Stimulated activated effector memory CD8-positive, alpha-beta T cell treated with anti-CD3 and anti-CD28 coated beads, Interleukin-12 subunit alpha, Interleukin-12 subunit beta, amount 100 ng/mL, for 72 hours (primary cell): Measurements from ENCODE around the gene SLC39A5.
"Not testable (repeated sequence)": the region's sequence is repeated elsewhere in the genome, so short reads cannot be mapped to it uniquely, and the experiment has no call there.

ENCODE experiments used
- ATAC-seq: fragments of 150-1000 bp; cut with Tn5 transposase; 2 replicates; pipeline ENCODE4 v1.10.0; 2021
- DNase-seq, 2 donors: peaks; one replicate each; pipeline ENCODE4 v3.0.0; 2021 to 2022; ENCODE audit warnings: low spot score in 2 of 2
- H3K27ac Mint-ChIP-seq: one replicate; pipeline ENCODE4 v1.8.0; 2022; ENCODE audit warnings: mild to moderate bottlenecking, mixed read lengths
- H3K36me3 Mint-ChIP-seq: one replicate; pipeline ENCODE4 v1.8.0; 2022; ENCODE audit warnings: mild to moderate bottlenecking, mixed read lengths
- H3K4me1 Mint-ChIP-seq: one replicate; pipeline ENCODE4 v1.8.0; 2022; ENCODE audit warnings: mixed read lengths
- H3K4me3 Mint-ChIP-seq: one replicate; pipeline ENCODE4 v1.8.0; 2022; ENCODE audit warnings: mild to moderate bottlenecking, mixed read lengths
- H3K9me3 Mint-ChIP-seq: one replicate; pipeline ENCODE4 v1.8.0; 2022; ENCODE audit warnings: mixed read lengths

The SLC39A5 gene

DNA sequence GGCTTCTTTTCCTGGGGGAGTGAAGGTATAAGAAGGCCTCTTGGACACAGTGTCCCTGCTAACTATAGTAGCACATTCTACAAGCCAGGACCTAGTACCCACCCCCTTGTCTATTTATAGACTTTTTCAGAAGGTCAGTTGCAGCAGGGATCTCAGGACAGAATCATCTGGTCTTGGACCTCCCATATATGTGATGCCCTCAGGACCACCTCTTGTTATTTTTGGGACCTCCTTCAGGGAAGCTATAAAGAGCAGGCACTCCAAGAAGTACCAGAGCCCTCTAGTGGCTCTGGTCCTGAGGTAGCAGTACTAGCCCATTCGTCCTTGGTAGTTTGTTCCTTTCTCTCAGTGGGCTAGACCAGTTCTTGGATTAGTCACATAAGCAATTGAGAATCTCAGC, 41.2 kb downstream of the SLC39A5 start:
- Mint-ChIP-seq H3K4me1 (peaks cover 18% of the 10 kb centered on the region), H3K9me3 (no peaks in the 10 kb centered on the region), H3K4me3 (no peak overlapping the region), H3K36me3 (peaks cover 67% of the 10 kb centered on the region), H3K27ac (peak overlapping the region; percentile 63)
- ATAC-seq (no peak), DNase-seq (no peak)

DNA sequence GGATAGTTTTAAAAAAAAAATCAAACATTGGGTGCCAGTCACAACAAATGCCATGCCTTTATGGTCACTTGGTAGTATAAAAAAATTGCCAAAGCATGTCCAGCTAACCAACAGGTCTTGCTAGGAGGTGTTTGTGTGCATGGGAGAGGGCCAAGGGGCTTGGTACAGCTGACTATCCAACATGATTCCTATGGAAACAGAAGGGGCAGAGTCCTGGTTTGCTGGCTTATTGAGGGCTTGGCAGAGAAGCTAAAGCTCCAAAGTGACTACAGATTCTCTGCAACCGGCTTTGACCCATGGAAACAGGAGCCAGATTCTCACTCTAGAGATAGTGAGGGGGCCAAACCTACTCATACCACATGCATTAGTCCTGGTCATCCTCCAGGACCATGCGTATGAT, 42.6 kb downstream of the SLC39A5 start:
- not testable (repeated sequence) for H3K9me3 Mint-ChIP-seq, H3K4me3 Mint-ChIP-seq, ATAC-seq, H3K4me1 Mint-ChIP-seq, DNase-seq
- H3K27ac Mint-ChIP-seq = peak overlapping the region; percentile 63
- peaks cover 81% of the 10 kb centered on the region for H3K36me3 Mint-ChIP-seq

DNA sequence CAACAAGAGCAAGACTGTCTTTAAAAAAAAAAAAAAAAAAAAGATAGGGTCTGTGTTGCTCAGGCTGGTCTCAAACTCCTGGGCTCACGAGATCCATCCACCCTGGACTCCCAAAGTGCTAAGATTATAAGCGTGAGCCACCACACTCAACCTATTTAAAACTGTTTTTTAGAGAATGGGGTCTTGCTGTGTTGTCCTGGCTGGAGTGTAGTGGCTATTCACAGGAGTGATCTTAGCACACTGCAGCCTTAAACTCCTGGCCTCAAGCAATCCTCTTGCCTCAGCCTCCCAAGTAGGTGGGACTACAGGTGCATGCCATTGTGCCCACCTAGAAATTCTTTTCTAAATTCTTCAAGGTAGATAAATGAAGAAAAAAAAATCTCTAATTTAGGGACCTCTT, 44.4 kb downstream of the SLC39A5 start:
- peaks cover 96% of the 10 kb centered on the region for H3K36me3 Mint-ChIP-seq
- no peaks in the 10 kb centered on the region for H3K9me3 Mint-ChIP-seq
- no peak for ATAC-seq
- no peak for DNase-seq
- no peaks in the 10 kb centered on the region for H3K4me1 Mint-ChIP-seq
- H3K27ac Mint-ChIP-seq = no peak overlapping the region
- H3K4me3 Mint-ChIP-seq = no peak overlapping the region

DNA sequence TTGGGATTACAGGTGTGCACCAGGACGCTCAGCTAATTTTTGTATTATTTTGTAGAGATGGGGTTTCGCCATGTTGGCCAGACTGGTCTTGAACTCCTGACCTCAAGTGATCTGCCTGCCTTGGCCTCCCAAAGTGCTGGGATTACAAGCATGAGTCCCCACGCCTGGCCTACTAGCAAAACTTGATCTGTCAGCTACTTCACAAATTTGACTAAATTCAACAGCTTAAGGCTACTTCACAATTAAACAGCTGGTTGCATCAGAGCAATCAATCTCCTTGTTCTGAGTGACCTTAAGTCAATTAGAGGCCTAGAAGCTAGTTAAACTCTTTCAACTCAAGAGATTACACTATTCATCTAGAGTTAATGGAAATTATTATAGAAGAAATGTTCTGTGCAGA, 49.1 kb downstream of the SLC39A5 start:
- Mint-ChIP-seq H3K36me3 (peaks cover 100% of the 10 kb centered on the region), H3K4me3 (no peak overlapping the region)

DNA sequence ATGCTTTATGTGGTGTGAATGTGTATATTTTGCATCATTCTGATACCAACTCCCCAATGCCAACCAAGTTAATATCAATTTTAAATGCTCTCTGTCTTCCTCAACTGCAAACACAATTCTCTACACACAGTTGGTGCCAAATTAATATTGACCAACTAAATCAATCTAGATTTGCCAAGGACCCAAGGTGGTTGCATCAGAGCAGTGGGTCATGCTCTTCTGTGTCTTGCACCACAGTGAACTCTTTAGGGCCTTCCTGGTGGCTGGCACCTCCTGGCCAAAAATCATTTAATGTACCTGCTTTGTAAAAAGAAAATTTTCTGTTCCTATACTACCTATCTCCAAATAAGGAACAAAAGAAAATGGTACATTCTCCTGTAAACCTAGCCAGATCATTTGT, 51.0 kb downstream of the SLC39A5 start:
- H3K4me3 Mint-ChIP-seq = no peak overlapping the region
- ATAC-seq (no peak), DNase-seq (no peak)
- no peaks in the 10 kb centered on the region for H3K4me1 Mint-ChIP-seq
- H3K9me3 Mint-ChIP-seq = no peaks in the 10 kb centered on the region
- H3K36me3 Mint-ChIP-seq = peaks cover 100% of the 10 kb centered on the region
- no peak overlapping the region for H3K27ac Mint-ChIP-seq

More for the DNA sequence above, 49.1 kb downstream of the SLC39A5 start:
- ATAC-seq (no peak), DNase-seq (no peak)
- Mint-ChIP-seq H3K27ac (peak overlapping the region; percentile 29), H3K4me1 (no peaks in the 10 kb centered on the region), H3K9me3 (no peaks in the 10 kb centered on the region)

DNA sequence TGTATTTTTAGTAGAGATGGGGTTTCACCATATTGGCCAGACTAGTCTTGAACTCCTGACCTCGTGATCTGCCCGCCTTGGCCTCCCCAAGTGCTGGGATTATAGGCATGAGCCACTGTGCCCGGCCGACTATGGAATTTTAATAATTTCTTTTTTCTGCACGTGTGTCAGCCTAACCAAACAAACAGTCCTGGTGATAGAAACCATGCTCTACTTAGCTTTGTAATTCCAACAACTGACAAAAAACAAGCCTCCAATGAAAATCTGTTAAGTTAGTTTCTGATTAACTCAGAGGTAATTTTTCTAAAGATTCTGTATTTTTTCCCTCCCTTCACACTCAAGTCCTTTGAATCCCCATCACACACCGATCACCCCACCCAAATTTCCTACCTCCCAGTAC, 52.2 kb downstream of the SLC39A5 start:
- Mint-ChIP-seq H3K9me3 (no peaks in the 10 kb centered on the region), H3K4me1 (no peaks in the 10 kb centered on the region), H3K27ac (peak overlapping the region; percentile 79), H3K36me3 (peaks cover 100% of the 10 kb centered on the region), H3K4me3 (no peak overlapping the region)
- DNase-seq (no peak), ATAC-seq (no peak)

DNA sequence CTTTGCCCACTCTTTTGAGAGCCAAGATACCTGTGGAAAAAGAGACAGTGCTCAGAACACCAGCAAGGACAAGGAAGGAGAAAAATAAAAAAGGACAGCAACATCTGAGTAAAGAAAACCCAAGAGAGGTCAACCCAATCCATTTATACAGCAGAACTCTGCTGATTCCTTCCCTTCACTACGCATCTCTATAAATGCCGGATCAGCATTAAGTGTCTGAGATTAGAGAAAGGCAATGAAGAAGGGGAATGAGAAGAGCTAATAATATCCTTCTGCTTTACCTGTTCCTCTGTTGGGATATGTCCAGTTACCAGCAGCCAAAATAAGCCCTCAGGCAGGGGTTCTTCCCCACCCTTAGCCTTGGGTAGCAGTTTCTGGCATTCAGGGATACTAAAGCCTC, 52.7 kb downstream of the SLC39A5 start:
- peaks cover 100% of the 10 kb centered on the region for H3K36me3 Mint-ChIP-seq
- peak overlapping the region; percentile 79 for H3K27ac Mint-ChIP-seq
- H3K4me3 Mint-ChIP-seq = no peak overlapping the region
- no peak for ATAC-seq
- no peak for DNase-seq
- no peaks in the 10 kb centered on the region for H3K4me1 Mint-ChIP-seq
- H3K9me3 Mint-ChIP-seq = no peaks in the 10 kb centered on the region

DNA sequence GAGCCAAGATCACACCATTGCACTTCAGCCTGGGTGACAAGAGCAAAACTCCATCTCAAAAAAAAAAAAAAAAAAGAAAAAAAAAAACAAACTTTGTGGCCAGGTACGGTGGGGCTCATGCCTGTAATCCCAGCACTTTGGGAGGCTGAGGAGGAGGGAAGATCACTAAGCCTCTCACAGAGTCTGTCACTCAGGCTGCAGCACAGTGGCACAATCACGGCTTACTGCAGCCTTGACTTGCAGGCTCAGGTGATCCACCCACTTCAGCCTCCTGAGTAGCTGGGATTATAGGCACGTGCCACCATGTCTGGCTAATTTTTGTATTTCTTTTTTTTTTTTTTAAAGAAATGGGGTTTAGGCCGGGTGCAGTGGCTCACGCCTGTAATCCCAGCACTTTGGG, 54.4 kb downstream of the SLC39A5 start:
- not testable (repeated sequence) for ATAC-seq, H3K4me1 Mint-ChIP-seq, H3K9me3 Mint-ChIP-seq, H3K27ac Mint-ChIP-seq, DNase-seq, H3K4me3 Mint-ChIP-seq
- peaks cover 99% of the 10 kb centered on the region for H3K36me3 Mint-ChIP-seq

DNA sequence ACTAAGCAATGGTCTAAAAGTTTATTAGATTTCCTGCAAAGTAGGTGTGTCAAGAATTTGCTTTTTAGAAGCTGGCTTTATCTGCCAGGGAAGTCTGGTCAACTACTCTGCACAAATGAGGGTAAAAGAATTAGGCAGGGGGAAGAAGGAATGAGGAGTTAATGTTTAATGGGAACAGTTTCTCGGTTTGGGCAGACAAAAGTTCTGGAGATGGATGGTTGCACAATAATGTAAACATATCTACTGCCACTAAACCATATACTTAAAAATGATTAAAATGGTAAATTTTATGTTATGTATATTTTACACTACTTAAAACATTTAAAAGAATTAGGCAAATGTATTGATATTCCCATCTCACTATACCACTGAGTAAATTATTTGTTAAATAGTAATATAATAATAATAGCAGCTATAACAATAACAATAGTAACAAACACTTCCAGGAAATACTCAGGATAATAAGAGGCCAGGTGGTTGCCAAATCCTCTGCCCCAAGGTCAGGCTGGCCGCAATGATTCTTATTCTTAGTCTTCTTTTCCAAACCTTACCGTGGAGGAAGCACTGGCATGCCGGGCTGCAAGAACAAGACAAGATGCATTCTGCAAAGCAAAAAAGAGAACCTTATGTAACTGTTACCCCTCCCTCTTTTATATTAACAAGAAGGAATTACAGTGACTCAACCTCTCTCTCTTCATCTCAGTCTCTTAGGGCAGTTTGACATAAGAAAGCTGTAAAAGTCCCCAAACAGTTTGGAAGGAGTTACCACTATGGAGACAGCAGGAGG, 56.4 kb downstream of the SLC39A5 start:
- Mint-ChIP-seq H3K9me3 (no peaks in the 10 kb centered on the region), H3K36me3 (peaks cover 99% of the 10 kb centered on the region), H3K27ac (peak overlapping the region; percentile 67), H3K4me3 (no peak overlapping the region), H3K4me1 (peaks cover 3% of the 10 kb centered on the region)
- no peak for DNase-seq
- no peak for ATAC-seq
